Hepatocyte (in vitro differentiated cells): ENCODE data around the gene WHAMM. TPM values are rescaled to one million over a fixed set of nuclear protein-coding genes. Genes with fewer than 3 reads are reported as not detected.

ENCODE experiments used
- DNase-seq: peaks from one replicate; pipeline ENCODE4 v3.0.0-alpha.2; 2016; ENCODE audit warnings: low spot score
- H2AFZ ChIP-seq: fragments of 200-600 bp; sonication (generic); 2 replicates; pipeline ENCODE4 v1.6.0; 2016; ENCODE audit warnings: antibody characterized with exemption, mild to moderate bottlenecking
- H3K27ac ChIP-seq: fragments of 200-600 bp; sonication (generic); 2 replicates; pipeline ENCODE4 v1.5.1; 2016; ENCODE audit warnings: mild to moderate bottlenecking
- H3K27me3 ChIP-seq: fragments of 200-600 bp; sonication (generic); 2 replicates; pipeline ENCODE4 v1.6.1; 2016
- H3K36me3 ChIP-seq: fragments of 200-600 bp; sonication (generic); replicated peaks from 2 replicates; pipeline ENCODE4 v1.5.1; 2016; ENCODE audit warnings: low read depth; ENCODE audit not compliant: insufficient read depth
- H3K4me1 ChIP-seq: fragments of 200-600 bp; sonication (generic); 2 replicates; pipeline ENCODE4 v1.5.1; 2016; ENCODE audit warnings: mild to moderate bottlenecking, moderate library complexity; ENCODE audit not compliant: insufficient read depth
- H3K4me2 ChIP-seq: fragments of 200-600 bp; sonication (generic); 2 replicates; pipeline ENCODE4 v1.6.0; 2016
- H3K4me3 ChIP-seq: fragments of 200-600 bp; sonication (generic); 2 replicates; pipeline ENCODE4 v1.5.1; 2016; ENCODE audit warnings: mild to moderate bottlenecking
- H3K79me2 ChIP-seq: fragments of 200-600 bp; sonication (generic); 2 replicates; pipeline ENCODE4 v1.6.0; 2017; ENCODE audit warnings: mild to moderate bottlenecking
- H3K9me2 ChIP-seq: fragments of 200-600 bp; sonication (generic); replicated peaks from 2 replicates; pipeline ENCODE4 v1.6.0; 2017; ENCODE audit warnings: mild to moderate bottlenecking; ENCODE audit not compliant: insufficient read depth
- H3K9me3 ChIP-seq: fragments of 200-600 bp; sonication (generic); 2 replicates; pipeline ENCODE4 v1.5.1; 2016; ENCODE audit warnings: low read depth, mild to moderate bottlenecking
- H4K20me1 ChIP-seq: fragments of 200-600 bp; sonication (generic); 2 replicates; pipeline ENCODE4 v1.6.0; 2016; ENCODE audit warnings: mild to moderate bottlenecking; ENCODE audit not compliant: insufficient read depth, poor library complexity, severe bottlenecking
- CTCF ChIP-seq: fragments of 200-600 bp; sonication (generic); IDR thresholded peaks from 2 replicates; pipeline ENCODE4 v1.5.1; 2016; ENCODE audit warnings: antibody characterized with exemption, mild to moderate bottlenecking; ENCODE audit not compliant: poor library complexity
- EZH2 ChIP-seq: fragments of 200-600 bp; sonication (generic); IDR thresholded peaks from 2 replicates; pipeline ENCODE4 v1.6.1; 2016; ENCODE audit warnings: antibody characterized with exemption, mild to moderate bottlenecking, borderline replicate concordance
- EZH2phosphoT487 ChIP-seq: fragments of 200-600 bp; sonication (generic); IDR thresholded peaks from one replicate; pipeline ENCODE4 v1.6.1; 2018; ENCODE audit warnings: antibody characterized with exemption, mild to moderate bottlenecking, low read depth, moderate library complexity; ENCODE audit not compliant: unreplicated experiment, severe bottlenecking
- WGBS: methylation state at CpG from one replicate; pipeline ENCODE4 v1.1.6; 2016; ENCODE audit warnings: low lambda C conversion rate; ENCODE audit errors: missing lambda C conversion rate; 5-methylcytosine and 5-hydroxymethylcytosine counted together
- polyA plus RNA-seq: library from polyadenylated mRNA; unstranded; fragments of >200 nt; fragmentation: Nextera tagmentation; extraction: Ambion mirVana; gene quantifications from 2 replicates; pipeline ENCODE4 v1.2.1, GENCODE V29; 2016
- total RNA-seq: library from RNA; depleted of rRNA; stranded (reverse); fragments of >200 nt; gene quantifications from 2 replicates; pipeline ENCODE4 v1.2.3, GENCODE V29; 2014

WHAMM gene
- total and polyA plus RNA-seq, 2 experiments from 2014 or later: 5.3 to 8.0 TPM

DNA sequence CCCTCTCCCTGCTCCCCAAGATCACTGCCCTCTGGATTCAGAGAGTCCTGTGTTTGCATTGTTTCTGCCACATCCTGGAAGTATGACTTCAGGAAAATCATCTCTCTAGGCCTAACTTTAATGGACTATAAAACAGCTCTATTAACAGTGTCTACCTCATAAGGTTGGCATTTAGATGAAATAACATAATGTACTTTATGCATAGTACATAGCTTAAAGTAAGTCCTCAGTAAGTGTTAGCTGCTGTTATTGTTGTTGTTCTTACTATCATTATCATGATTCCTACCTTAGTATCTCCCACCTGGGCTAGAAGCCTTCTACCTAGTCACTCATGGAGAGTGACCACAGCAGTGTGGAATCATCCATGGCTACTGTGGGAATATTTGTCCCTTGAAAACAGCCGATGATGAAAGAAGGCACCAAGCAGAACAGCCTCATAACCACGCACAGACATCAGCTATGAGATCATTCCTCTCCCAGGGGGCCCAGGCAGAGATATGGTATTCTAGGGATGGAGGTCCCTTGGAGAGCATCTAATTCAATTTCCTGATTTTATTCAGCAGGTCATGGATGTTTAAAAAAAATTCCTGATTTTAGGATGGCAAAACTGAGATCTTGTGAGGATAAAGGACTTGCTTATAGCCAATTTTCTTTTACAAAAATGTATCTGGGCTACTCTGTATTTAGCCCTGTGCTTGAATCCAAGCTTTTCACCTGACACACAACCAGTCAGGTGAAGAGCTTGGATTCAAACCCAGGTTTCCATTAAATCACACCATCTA is 5.4 kb upstream of the WHAMM start:
- Histone ChIP-seq H3K4me2 (no peak overlapping the region), H3K79me2 (no peaks in the 10 kb centered on the region), H3K9me2 (no peaks in the 10 kb centered on the region), H3K27me3 (peaks cover 4% of the 10 kb centered on the region), H3K4me1 (no peaks in the 10 kb centered on the region), H4K20me1 (no peaks in the 10 kb centered on the region), H3K27ac (no peak overlapping the region), H3K4me3 (no peak overlapping the region), H3K9me3 (no peaks in the 10 kb centered on the region), H2AFZ (no peak overlapping the region), H3K36me3 (no peaks in the 10 kb centered on the region)
- TF ChIP-seq EZH2 (no peak), EZH2phosphoT487 (no peak)
- DNase-seq: no peak
- 86% methylated on average over 2 of the region's 2 CpGs for WGBS

DNA sequence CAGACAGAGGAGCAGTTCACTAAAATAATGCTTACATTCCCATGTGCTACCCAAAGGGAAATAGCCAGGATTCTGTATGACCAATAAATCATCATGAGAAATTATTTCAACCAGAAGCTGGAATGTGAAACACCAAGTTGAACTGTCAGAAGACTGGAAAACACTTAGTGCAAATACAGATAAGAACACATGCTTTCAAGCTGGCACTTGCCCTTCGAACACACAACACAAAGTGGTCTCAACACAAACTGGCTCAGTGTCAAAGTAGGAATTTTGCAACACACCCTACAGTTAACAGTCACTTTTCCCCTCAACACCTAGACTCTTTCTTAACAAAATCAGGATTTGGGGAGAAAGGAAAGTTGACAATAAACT is 4.9 kb upstream of the WHAMM start:
- Histone ChIP-seq H3K36me3 (no peaks in the 10 kb centered on the region), H3K4me2 (no peak overlapping the region), H3K79me2 (no peaks in the 10 kb centered on the region), H3K4me3 (no peak overlapping the region), H2AFZ (no peak overlapping the region), H3K9me2 (no peaks in the 10 kb centered on the region), H4K20me1 (no peaks in the 10 kb centered on the region), H3K27ac (no peak overlapping the region), H3K9me3 (no peaks in the 10 kb centered on the region), H3K4me1 (no peaks in the 10 kb centered on the region), H3K27me3 (peaks cover 4% of the 10 kb centered on the region)
- WGBS: 58% methylated on average over 1 of the region's 1 CpG
- DNase-seq: no peak
- TF ChIP-seq CTCF: no peak
- no peak for TF ChIP-seq EZH2phosphoT487
- TF ChIP-seq EZH2: no peak

DNA sequence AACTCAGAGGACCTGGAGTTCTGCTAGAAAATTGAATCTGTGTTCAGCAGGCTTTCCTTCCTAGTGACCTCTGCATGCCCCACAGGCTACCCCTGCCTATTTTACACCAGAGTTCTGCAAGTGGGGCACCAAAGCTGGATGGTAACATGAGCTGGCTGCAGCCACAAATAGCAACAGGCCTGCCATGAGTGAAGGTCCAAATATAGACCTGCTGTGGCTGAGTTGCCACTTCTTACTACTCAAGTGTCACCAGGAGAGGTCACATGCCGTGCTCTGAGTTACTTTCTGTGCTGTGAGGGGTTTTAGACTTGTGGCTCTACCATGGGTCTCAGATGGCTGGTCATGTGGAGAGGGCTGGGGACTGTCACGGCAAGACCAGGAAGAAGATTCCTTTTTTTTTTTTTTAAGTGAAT is 3.4 kb upstream of the WHAMM start, which contains the start of gene FSD2:
Gene FSD2, minus strand, starts transcription at position 76 of the 413 bp plus-strand sequence. CDS start 18,679 bp downstream, outside the sequence.
- Histone ChIP-seq H3K9me2 (no peaks in the 10 kb centered on the region), H3K4me1 (no peaks in the 10 kb centered on the region), H3K27me3 (peaks cover under 1% of the 10 kb centered on the region), H3K36me3 (no peaks in the 10 kb centered on the region), H3K4me2 (no peak within 1 kb of the TSS), H3K9me3 (no peaks in the 10 kb centered on the region), H2AFZ (no peak within 1 kb of the TSS), H3K4me3 (no peak within 1 kb of the TSS), H3K79me2 (peaks cover 5% of the 10 kb centered on the region), H3K27ac (no peak within 1 kb of the TSS), H4K20me1 (peaks cover 2% of the 10 kb centered on the region)
- WGBS: 82% methylated on average over 2 of the region's 2 CpGs
- TF ChIP-seq EZH2phosphoT487 (no peak), EZH2 (no peak), CTCF (no peak)
- no peak for DNase-seq

DNA sequence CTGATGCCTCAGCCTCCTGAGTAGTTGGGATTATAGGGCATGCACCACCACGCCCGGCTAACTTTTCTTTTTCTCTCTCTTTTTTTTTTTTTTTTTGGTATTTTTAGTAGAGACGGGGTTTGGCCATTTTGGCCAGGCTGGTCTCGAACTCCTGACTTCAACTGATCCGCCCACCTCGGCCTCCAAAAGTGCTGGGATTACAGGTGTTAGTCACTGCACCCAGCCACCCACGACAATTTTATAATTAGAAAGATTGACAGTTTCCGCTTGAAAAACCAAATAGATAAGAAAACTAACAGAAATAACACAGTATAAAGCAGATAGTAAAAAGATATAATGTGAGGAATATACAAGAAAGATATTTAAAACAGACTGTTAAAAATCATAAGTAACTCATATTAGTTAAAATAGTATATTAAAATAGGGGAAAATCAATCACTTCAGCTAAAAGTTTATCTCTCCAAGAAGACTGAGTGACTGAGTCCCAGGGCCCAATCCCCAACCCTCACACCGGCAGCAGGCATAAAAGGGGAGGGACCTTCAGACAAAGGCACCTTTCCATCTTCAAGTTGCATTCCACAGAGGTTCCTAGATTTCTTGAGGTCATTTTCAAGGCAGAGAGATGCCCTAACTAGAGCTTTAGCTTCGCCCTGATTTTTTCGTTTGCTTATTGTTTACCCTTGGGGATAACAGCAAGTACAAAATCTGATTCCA is 1.4 kb upstream of the WHAMM start:
- H3K4me1 ChIP-seq: peaks cover 8% of the 10 kb centered on the region
- no peak overlapping the region for H2AFZ ChIP-seq
- H3K4me3 ChIP-seq: no peak overlapping the region
- H3K27me3 ChIP-seq: no peaks in the 10 kb centered on the region
- peaks cover 23% of the 10 kb centered on the region for H4K20me1 ChIP-seq
- no peak for DNase-seq
- no peaks in the 10 kb centered on the region for H3K36me3 ChIP-seq
- no peaks in the 10 kb centered on the region for H3K9me2 ChIP-seq
- H3K4me2 ChIP-seq: no peak overlapping the region
- no peak overlapping the region for H3K27ac ChIP-seq
- 90% methylated on average over 11 of the region's 11 CpGs for WGBS
- H3K9me3 ChIP-seq: no peaks in the 10 kb centered on the region
- H3K79me2 ChIP-seq: peaks cover 26% of the 10 kb centered on the region
- TF ChIP-seq EZH2phosphoT487: no peak
- no peak for TF ChIP-seq EZH2
- TF ChIP-seq CTCF: no peak
